Activated CD8-positive, alpha-beta memory T cell treated with anti-CD3 and anti-CD28 coated beads, Interleukin-2, amount 50 U/mL, for 48 hours (primary cell): ENCODE data around the gene COMMD8.
"Not testable (repeated sequence)": the region's sequence is repeated elsewhere in the genome, so short reads cannot be mapped to it uniquely, and the experiment has no call there.

Source experiments
- DNase-seq: peaks from one replicate; pipeline ENCODE4 v3.0.0-alpha.2; 2020

The COMMD8 gene

DNA sequence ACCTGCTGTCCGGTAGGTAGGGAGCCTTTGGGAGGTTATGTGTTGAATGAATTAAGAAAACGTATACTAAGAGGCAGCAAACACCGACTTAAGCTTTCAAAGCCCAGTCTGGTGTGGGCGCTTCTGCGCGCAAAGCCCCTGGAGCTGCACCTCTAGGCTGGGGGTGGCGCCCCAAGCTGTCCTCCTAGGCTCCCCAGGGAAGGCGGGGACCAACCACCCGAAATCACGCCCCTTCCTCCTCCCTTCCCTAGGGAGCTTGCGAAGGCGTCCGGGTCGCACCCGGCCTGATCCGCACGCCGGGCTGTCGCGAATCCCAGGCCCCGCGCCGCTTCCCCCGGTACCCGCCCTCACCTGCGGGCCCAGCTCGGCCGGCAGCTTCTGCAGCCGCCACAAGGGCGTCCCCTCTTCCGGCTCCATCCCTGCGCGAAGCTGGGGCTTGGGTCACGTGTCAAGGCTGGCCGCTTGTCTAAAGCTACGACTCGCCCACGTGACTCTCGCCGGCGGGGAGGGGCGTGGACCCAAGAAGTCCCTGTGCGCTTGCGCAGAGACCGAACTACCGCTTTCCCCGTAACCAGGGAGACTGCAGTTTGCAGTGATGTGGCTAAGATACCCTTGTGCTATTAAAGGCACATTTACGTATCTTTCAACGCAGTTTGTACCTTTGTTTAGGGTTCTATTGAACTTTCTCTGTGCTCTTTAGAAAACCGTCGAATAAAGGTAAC is at the start of gene COMMD8:
Gene COMMD8 (minus strand): TSS at position 468 of the 722 bp plus-strand sequence. CDS start 51 bp downstream, at position 417.
- peak; percentile 96 for DNase-seq

GRCh38 chr4:47510506-47511143 is 47.1 kb upstream of the COMMD8 start:
- no peak for DNase-seq

DNA sequence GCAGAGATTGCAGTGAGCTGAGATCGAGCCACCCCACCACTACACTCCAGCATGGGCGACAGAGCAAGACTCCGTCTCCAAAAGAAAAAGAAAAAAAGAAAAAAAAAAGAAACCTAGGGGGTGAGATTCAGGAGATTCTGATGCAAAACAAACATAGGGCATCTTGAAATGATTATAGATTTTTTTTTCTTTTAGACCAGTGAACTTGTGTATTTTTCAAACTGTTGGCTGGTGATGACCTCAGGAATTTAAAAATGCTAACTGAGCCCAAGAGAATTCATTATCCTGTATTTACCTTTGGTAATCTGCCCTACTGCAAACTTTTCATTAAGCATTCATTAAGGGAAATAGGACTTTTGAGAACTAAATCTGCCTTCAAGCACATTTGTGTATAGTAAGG is 42.2 kb upstream of the COMMD8 start:
- DNase-seq, result no peak

GRCh38 chr4:47505147-47505546 is 41.6 kb upstream of the COMMD8 start:
- no peak for DNase-seq

GRCh38 chr4:47500776-47501175 is 37.3 kb upstream of the COMMD8 start:
- no peak for DNase-seq

DNA sequence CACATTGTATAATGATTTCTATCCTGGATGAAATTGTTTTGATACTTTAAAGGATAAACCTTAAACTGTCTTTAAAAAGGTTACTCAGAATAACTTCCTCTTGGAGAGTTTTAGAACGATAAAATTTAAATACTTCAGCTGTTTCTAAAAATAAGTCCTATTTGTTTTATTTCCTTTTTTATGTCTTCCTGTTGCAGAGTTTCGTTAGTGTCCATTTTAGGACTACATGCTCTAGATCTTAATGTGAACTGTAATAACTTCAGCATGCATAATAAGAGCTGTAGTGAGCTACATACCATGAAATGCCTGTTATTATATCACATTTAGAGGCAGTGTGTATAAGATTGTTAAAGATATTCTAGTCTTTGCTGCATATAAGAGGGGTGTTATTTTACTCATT is 36.2 kb upstream of the COMMD8 start:
- no peak for DNase-seq

- no peak for DNase-seq
These were observed 35.4 kb upstream of the COMMD8 start for GRCh38 chr4:47498899-47499298.

DNA sequence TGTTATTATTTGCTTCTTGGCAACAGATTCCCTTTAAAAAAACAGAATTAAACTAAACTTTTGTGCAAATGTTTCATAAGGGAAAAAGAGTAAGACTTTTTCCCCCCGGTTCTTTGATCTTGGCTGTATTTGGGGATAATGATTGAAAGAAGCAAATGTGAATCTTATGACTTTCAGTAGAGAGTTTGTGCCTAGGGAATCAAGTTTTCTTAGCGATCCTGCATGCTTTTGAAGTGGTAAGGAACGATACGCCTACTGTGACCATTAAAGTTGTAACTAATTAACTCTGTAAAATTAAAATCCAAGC is 30.6 kb upstream of the COMMD8 start:
- DNase-seq, result no peak

DNA sequence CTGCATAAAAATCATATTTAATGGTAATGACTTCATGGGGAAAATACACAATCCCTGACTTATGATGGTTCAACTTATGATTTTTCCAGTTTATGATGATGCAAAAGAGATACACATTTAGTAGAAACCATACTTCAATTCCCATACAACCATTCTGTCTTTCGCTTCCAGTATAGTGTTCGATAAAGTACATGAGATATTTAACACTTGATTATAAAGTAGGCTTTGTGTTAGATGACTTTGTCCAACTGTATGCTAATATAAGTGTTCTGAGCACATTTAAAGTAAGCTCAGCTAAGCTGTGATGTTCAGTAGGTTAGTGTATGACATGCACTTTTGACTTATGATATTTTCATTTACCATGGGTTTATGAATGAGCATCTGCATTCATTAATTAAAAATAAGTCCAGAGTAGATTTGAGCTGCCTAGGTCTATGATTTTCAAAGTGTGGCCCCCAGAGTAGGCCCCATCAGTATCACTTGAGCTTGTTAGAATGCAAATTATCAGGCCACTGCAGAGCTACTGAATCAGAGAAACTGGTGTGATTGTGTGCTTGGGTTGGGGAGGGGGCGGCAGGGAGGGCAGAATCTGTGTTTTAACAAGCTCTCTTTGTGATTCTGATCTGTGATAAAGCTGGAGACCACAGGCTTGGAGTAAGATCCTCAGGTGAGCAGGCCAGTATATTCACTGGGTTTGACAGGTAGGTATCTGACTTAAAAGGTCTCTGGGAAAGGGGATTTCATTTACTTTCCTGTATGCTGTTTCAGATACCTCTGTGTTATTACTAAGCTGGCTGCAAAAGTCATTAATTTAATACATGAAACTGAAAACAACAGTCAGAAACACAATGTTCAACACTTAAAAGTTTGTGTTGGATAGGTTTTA is 30.0 kb upstream of the COMMD8 start:
- DNase-seq, result no peak

- no peak for DNase-seq
These were observed 27.0 kb upstream of the COMMD8 start for GRCh38 chr4:47490550-47490949.

- no peak for DNase-seq
These were observed 25.2 kb upstream of the COMMD8 start for GRCh38 chr4:47488706-47489105.

GRCh38 chr4:47486727-47487126 is 23.2 kb upstream of the COMMD8 start:
- DNase-seq, result not testable (repeated sequence)

GRCh38 chr4:47486231-47486673 is 22.8 kb upstream of the COMMD8 start:
- no peak for DNase-seq

DNA sequence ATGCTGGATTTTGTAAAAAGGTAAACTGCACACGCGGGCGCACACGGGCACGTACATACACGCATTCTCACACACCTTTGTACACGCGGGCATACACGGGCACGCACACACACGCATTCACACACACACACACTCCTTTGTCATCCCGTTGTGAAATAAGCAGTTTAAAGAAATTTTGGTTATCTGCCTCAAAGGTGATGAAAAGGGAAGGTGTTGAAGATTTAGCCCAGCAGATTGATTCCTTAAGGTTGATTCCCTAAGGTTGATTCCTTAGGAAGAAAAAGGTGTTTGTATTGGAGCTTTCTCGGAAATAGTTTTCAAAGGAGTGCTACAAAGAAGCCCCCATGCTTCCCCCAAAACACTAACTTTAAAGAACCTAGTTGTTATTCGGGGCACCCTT is 22.3 kb upstream of the COMMD8 start:
- no peak for DNase-seq

DNA sequence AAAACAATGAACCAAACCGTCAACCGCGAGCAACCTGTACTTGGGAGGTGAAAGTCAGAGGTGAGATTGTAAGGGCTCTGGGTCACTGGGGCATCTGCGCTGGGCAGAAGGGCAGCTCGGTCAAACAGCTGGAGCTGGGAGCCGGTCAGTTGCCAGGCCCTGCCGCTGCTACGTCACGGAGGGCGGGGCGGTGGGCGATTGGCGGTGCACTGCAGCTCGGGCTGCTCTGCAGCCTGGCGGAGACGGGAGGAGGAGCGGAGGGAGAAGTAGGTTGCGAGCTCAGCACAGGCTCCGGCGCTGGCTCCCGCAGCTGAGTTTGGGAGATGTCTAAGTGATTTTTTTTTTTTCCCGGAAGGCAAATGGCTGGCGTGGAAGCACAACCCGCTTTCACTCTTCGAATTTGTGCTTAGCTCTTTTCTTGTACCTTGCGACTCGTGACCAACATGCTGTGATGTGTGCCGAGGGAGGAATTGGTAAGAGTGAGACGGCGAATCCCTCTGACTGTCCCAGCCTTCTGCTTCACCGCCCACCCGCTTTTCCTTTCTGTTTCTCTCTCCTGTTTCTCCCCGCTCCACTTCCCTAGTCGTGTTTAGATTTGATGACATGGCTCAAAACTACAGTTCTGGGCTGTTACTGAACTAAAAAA is 21.7 kb upstream of the COMMD8 start, which contains the start of gene ATP10D:
Gene ATP10D (plus strand): TSS at position 229 of the 646 bp plus-strand sequence. CDS start 27,266 bp downstream, outside the sequence.
- DNase-seq, result peak; percentile 88

DNA sequence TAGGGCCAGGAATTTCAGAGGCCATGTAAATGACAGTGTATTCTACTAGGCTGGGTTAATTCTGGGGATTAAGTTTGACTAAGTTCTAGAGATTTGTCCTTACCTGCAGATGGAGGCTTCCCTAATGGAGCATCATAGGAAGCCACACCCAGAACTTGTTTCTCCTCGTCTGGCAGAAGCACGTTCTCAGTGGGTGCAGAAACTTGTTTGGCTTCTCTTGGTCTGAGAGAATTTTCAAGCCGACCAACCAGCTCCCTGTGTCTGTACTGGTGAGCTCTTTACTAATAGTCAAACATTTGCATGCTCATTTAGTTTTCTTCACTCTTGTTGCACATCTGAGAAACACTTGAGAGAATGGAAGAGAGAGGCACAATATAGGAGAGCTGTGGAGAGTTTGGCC is 20.7 kb upstream of the COMMD8 start:
- no peak for DNase-seq

DNA sequence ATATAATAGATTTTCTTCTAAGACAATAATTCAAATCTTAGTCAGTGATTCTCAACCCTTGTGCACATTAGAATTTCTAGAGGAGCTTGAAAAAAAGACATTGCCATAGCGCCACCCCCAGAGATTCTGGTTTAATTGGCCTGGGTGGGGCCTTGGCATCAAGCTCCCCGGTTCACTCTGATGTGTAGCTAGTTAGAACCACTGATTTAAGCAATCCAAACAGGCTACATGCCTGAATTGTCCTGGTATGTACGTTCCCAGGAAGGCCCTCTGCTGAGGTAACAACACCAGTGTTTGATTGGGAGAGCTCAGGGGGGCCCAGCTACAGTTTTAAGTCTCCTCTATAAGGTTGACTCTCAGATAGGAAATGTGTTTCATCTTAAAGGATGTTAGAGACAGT is 20.2 kb upstream of the COMMD8 start:
- DNase-seq, result no peak

DNA sequence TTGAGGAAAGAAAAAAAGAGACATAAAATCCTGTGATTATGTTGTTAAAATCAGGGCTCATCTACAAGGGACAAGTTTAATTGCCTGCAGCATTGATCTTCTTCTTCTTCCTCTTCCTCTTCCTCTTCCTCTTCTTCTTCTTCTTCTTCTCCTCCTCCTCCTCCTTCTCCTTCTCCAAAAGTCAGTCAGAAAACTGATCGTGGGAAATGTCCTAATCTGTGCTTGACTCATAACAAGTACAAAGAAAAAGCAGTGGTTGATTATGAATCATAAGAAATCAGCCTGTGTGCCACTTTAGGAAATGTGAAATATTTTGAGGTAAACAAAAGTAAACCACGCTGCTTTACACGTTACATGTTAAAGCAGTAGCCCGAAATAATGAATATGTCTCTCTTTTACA is 18.8 kb upstream of the COMMD8 start:
- no peak for DNase-seq

GRCh38 chr4:47478804-47479203 is 15.3 kb upstream of the COMMD8 start:
- DNase-seq, result no peak

- DNase-seq, result no peak
These were observed 11.9 kb upstream of the COMMD8 start for GRCh38 chr4:47475411-47475810.

- DNase-seq, result no peak
These were observed 11.3 kb upstream of the COMMD8 start for GRCh38 chr4:47474799-47475198.

DNA sequence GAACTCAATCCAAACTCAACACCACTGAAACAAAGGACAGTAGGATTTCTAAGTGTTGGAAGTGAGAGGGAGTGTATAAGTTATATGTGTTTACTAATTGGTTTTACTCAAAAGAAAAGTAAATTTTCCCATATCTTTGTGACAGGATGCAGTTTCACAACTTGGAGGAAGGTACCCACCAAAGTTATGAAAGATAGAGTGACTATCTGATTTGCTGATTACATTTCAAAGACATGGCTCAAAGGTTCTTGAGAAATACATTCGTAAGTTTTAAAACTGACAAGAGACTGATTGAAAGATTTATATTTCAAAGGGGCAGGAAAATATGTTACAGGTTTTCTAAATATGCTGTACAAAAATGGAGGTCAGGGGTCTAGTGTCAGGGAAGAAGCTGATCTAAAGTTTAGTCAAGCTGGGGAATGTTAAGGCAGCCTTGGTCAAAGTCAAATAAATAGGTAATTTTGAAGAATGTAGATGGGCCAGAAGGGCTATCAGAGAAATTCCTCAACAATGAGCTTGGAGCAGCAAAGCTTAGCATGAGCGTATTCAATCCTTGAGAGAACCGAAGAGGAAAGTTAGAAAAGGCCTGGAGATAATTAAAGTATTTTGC is 9.7 kb upstream of the COMMD8 start:
- no peak for DNase-seq

- no peak for DNase-seq
These were observed 8.1 kb upstream of the COMMD8 start for GRCh38 chr4:47471591-47471990.
